PC-3 (cell line): Measurements from ENCODE around the gene OASL. TPM values are rescaled to one million over a fixed set of nuclear protein-coding genes. Genes with fewer than 3 reads are reported as not detected.

Experiments
- ATAC-seq: fragments of 200-7000 bp; cut with Tn5 transposase; 2 replicates; pipeline ENCODE4 v1.9.1; 2020; ENCODE audit warnings: mild to moderate bottlenecking, moderate library complexity
- BruUV-seq: library from RNA; stranded (reverse); fragments of 400-500 nt; replicated peaks from 2 replicates; lab custom pipeline; 2021; lab: Mats Ljungman, UMichigan
- CTCF ChIA-PET: fragments of 300-600 bp; sonication (Branson Sonifier 250); formaldehyde crosslinking; loops from one replicate; lab custom pipeline; 2022; ENCODE audit warnings: antibody characterized with exemption; lab: Charles Lee
- POLR2A ChIA-PET: fragments of 300-600 bp; sonication (Branson Sonifier 250); formaldehyde crosslinking; loops from one replicate; lab custom pipeline; 2022; ENCODE audit warnings: antibody characterized with exemption; ENCODE audit not compliant: unreplicated experiment; lab: Charles Lee
- DNase-seq: peaks from one replicate; pipeline ENCODE4 v3.0.0-alpha.2; 2015
- H2AFZ ChIP-seq: fragments of 300-600 bp; sonication (generic); 2 replicates; pipeline ENCODE4 v1.6.0; 2016; ENCODE audit warnings: antibody characterized with exemption, low read length
- H3F3A ChIP-seq: fragments of 300-600 bp; sonication (generic); one replicate; pipeline ENCODE4 v1.6.0; 2017; ENCODE audit warnings: antibody characterized with exemption, low read length, control low read depth, mild to moderate bottlenecking; ENCODE audit not compliant: unreplicated experiment
- H3K27ac ChIP-seq: fragments of 300-600 bp; sonication (generic); 2 replicates; pipeline ENCODE4 v1.5.1; 2016; ENCODE audit warnings: mild to moderate bottlenecking, low read length
- H3K27me3 ChIP-seq: fragments of 300-600 bp; sonication (generic); 2 replicates; pipeline ENCODE4 v1.6.1; 2016; ENCODE audit warnings: low read length, mixed read lengths
- H3K36me3 ChIP-seq: fragments of 300-600 bp; sonication (generic); 2 replicates; pipeline ENCODE4 v1.6.1; 2016; ENCODE audit warnings: low read depth, mixed run types, low read length, mixed read lengths
- H3K4me1 ChIP-seq: fragments of 300-600 bp; sonication (generic); 2 replicates; pipeline ENCODE4 v1.5.1; 2016; ENCODE audit warnings: low read length; ENCODE audit not compliant: insufficient read depth
- H3K4me2 ChIP-seq: fragments of 300-600 bp; sonication (generic); 2 replicates; pipeline ENCODE4 v1.6.0; 2016; ENCODE audit warnings: low read length
- H3K4me3 ChIP-seq: fragments of 300-600 bp; sonication (generic); 2 replicates; pipeline ENCODE4 v1.5.1; 2016; ENCODE audit warnings: mild to moderate bottlenecking, low read length, mixed read lengths
- H3K79me2 ChIP-seq: fragments of 300-600 bp; sonication (generic); 2 replicates; pipeline ENCODE4 v1.6.1; 2017; ENCODE audit warnings: low read length, mixed read lengths
- H3K9ac ChIP-seq: fragments of 300-600 bp; sonication (generic); 2 replicates; pipeline ENCODE4 v1.6.0; 2016; ENCODE audit warnings: mild to moderate bottlenecking, low read length
- H3K9me2 ChIP-seq: fragments of 300-600 bp; sonication (generic); replicated peaks from 2 replicates; pipeline ENCODE4 v1.6.1; 2016; ENCODE audit warnings: mixed run types, low read length, mixed read lengths
- H3K9me3 ChIP-seq: fragments of 300-600 bp; sonication (generic); 2 replicates; pipeline ENCODE4 v1.6.1; 2016; ENCODE audit warnings: low read length, mixed read lengths
- H4K20me1 ChIP-seq: fragments of 300-600 bp; sonication (generic); 2 replicates; pipeline ENCODE4 v1.6.1; 2016; ENCODE audit warnings: low read length, mixed read lengths
- CTCF ChIP-seq: fragments of 300-600 bp; sonication (generic); conservative IDR thresholded peaks from 2 replicates; pipeline ENCODE4 v1.5.1; 2017; ENCODE audit warnings: antibody characterized with exemption, low read depth, mild to moderate bottlenecking, low read length
- EZH2 ChIP-seq: fragments of 300-600 bp; sonication (generic); IDR thresholded peaks from one replicate; pipeline ENCODE4 v1.6.1; 2017; ENCODE audit warnings: antibody characterized with exemption, mild to moderate bottlenecking, low read length; ENCODE audit not compliant: unreplicated experiment
- EZH2phosphoT487 ChIP-seq: fragments of 300-600 bp; sonication (generic); IDR thresholded peaks from 2 replicates; pipeline ENCODE4 v1.6.1; 2018; ENCODE audit warnings: mild to moderate bottlenecking, antibody characterized with exemption, low read length, borderline replicate concordance
- intact Hi-C: fragments of 100-400 bp; cut with micrococcal nuclease; formaldehyde crosslinking; loops from 2 replicates; pipeline ENCODE4 v1.9.0; 2023
- total RNA-seq: library from RNA; depleted of rRNA; stranded (reverse); fragments of >200 nt; gene quantifications from 2 replicates; pipeline ENCODE4 v1.2.3, GENCODE V29; 2014

OASL gene
- total RNA-seq, 1 experiment from 2014 or later, result 7.6 TPM

GRCh38 chr12:120978296-120979219 is 60.5 kb downstream of the OASL start, which contains the start of gene HNF1A:
Gene HNF1A (plus strand): TSS chr12:120978543. CDS start chr12:120978769, 226 bp downstream.
- H3K79me2 ChIP-seq, result no peaks in the 10 kb centered on the region
- no peak within 1 kb of the TSS for H3K9ac ChIP-seq
- H4K20me1 ChIP-seq, result no peaks in the 10 kb centered on the region
- no peaks in the 10 kb centered on the region for H3K9me3 ChIP-seq
- no peaks in the 10 kb centered on the region for H3F3A ChIP-seq
- intact Hi-C loops, result no loop called here
- ChIA-PET POLR2A (no interaction called here), CTCF (no interaction called here)
- no peak within 1 kb of the TSS for H3K4me3 ChIP-seq
- no peaks in the 10 kb centered on the region for H3K36me3 ChIP-seq
- DNase-seq, result no peak
- H3K27ac ChIP-seq, result no peak within 1 kb of the TSS
- TF ChIP-seq EZH2 (no peak), CTCF (no peak)
- H3K9me2 ChIP-seq, result no peaks in the 10 kb centered on the region
- H2AFZ ChIP-seq, result no peak within 1 kb of the TSS
- no peak within 1 kb of the TSS for H3K4me2 ChIP-seq
- no peak for ATAC-seq
- no TSS peak for BruUV-seq
- no peaks in the 10 kb centered on the region for H3K4me1 ChIP-seq
- H3K27me3 ChIP-seq, result no peaks in the 10 kb centered on the region

GRCh38 chr12:120977531-120978295 is 61.3 kb downstream of the OASL start:
- ChIA-PET POLR2A (no interaction called here), CTCF (no interaction called here)
- intact Hi-C loops, result no loop called here
- H3K4me1 ChIP-seq, result no peaks in the 10 kb centered on the region
- H3K36me3 ChIP-seq, result no peaks in the 10 kb centered on the region
- DNase-seq (no peak), ATAC-seq (no peak)
- BruUV-seq, result no TSS peak
- H4K20me1 ChIP-seq, result no peaks in the 10 kb centered on the region
- no peak overlapping the region for H3K4me2 ChIP-seq
- no peak overlapping the region for H2AFZ ChIP-seq
- H3K27ac ChIP-seq, result no peak overlapping the region
- no peaks in the 10 kb centered on the region for H3F3A ChIP-seq
- H3K9ac ChIP-seq, result no peak overlapping the region
- H3K4me3 ChIP-seq, result no peak overlapping the region
- TF ChIP-seq EZH2 (no peak), CTCF (no peak), EZH2phosphoT487 (no peak)
- H3K9me2 ChIP-seq, result no peaks in the 10 kb centered on the region
- H3K9me3 ChIP-seq, result no peaks in the 10 kb centered on the region
- H3K79me2 ChIP-seq, result no peaks in the 10 kb centered on the region
- H3K27me3 ChIP-seq, result no peaks in the 10 kb centered on the region
